Activated CD8-positive, alpha-beta T cell treated with anti-CD3 and anti-CD28 coated beads, Interleukin-2, amount 10 ng/mL, durations not matched to agents 7 days and 5 days (primary cell): ENCODE data around the gene DUSP7. TPM values are rescaled to one million over a fixed set of nuclear protein-coding genes. Genes with fewer than 3 reads are reported as not detected.

ENCODE experiments used
- total RNA-seq, 2 experiments: library from RNA; stranded (reverse); gene quantifications; one replicate each; pipeline ENCODE4 v1.2.3, GENCODE V29; 2021

The DUSP7 gene
- total RNA-seq, 2 experiments from 2014 or later, result 37.4 to 39.1 TPM

Other genes starting within 250 kb of the DUSP7 start
- not detected for gene IQCF2, start 195.0 kb downstream of the DUSP7 start, total RNA-seq
- not detected for gene IQCF5, start 181.0 kb downstream of the DUSP7 start, total RNA-seq
- gene IQCF1, start 153.2 kb downstream of the DUSP7 start, total RNA-seq, result not detected
- 10 to 100 TPM; 29.2 to 29.6 TPM for gene RRP9, start 114.7 kb downstream of the DUSP7 start, total RNA-seq
- gene PARP3, start 114.2 kb downstream of the DUSP7 start, total RNA-seq, result 10 to 100 TPM; 18.8 to 20.4 TPM
- not detected for gene GPR62, start 101.2 kb downstream of the DUSP7 start, total RNA-seq
- gene PCBP4, start 89.1 kb downstream of the DUSP7 start, total RNA-seq, result 10 to 100 TPM; 12.7 to 16.1 TPM
- 10 to 100 TPM; 31.4 to 38.0 TPM for gene ABHD14B, start 82.5 kb downstream of the DUSP7 start, total RNA-seq
- 10 to 100 TPM; 10.5 to 11.7 TPM for gene ABHD14A, start 81.5 kb downstream of the DUSP7 start, total RNA-seq
- gene ACY1, start 73.0 kb downstream of the DUSP7 start, total RNA-seq, result 10 to 100 TPM; 17.4 to 21.2 TPM
- gene RPL29, start 60.7 kb downstream of the DUSP7 start, total RNA-seq, result 1,000 to 10,000 TPM; 1,199 to 1,266 TPM
- gene POC1A, start 97.9 kb upstream of the DUSP7 start, total RNA-seq, result 10 to 100 TPM; 31.7 to 32.3 TPM
- gene ALAS1, start 141.6 kb upstream of the DUSP7 start, total RNA-seq, result 10 to 100 TPM; 57.7 to 60.8 TPM
- gene TLR9, start 169.1 kb upstream of the DUSP7 start, total RNA-seq, result under 1 TPM; 0.52 to 0.79 TPM
- 100 to 1,000 TPM; 154 to 162 TPM for gene TWF2, start 182.6 kb upstream of the DUSP7 start, total RNA-seq
- 10 to 100 TPM; 90.7 to 91.9 TPM for gene PPM1M, start 189.2 kb upstream of the DUSP7 start, total RNA-seq
- gene WDR82, start 222.1 kb upstream of the DUSP7 start, total RNA-seq, result 100 to 1,000 TPM; 131 TPM
- 10 to 100 TPM; 24.7 to 25.6 TPM for gene GLYCTK, start 231.3 kb upstream of the DUSP7 start, total RNA-seq